SK-N-SH (cell line): ENCODE results near the gene MAPK11.

Source experiments
- EZH2phosphoT487 ChIP-seq: fragments of 200-600 bp; sonication (generic); IDR thresholded peaks from 2 replicates; pipeline ENCODE4 v1.6.1; 2017; ENCODE audit warnings: low read depth, mixed run types, mild to moderate bottlenecking, antibody characterized with exemption, moderate library complexity, borderline replicate concordance
- FOXJ3 ChIP-seq: sonication (generic); formaldehyde crosslinking; IDR thresholded peaks from 2 replicates; pipeline ENCODE4 v1.5.1; 2020; ENCODE audit warnings: mild to moderate bottlenecking, missing genetic modification reagents
- GABPA ChIP-seq: IDR thresholded peaks from 2 replicates; pipeline ENCODE4 v1.4.0; 2012; ENCODE audit warnings: low read depth, mild to moderate bottlenecking
- MAX ChIP-seq: IDR thresholded peaks from 2 replicates; pipeline ENCODE4 v1.4.0; 2012; ENCODE audit warnings: low read depth
- MXI1 ChIP-seq: IDR thresholded peaks from 2 replicates; pipeline ENCODE4 v1.6.1; 2012; ENCODE audit warnings: mild to moderate bottlenecking, low read depth, low read length, improper control_type of control experiment
- POLR2AphosphoS5 ChIP-seq: IDR thresholded peaks from 2 replicates; pipeline ENCODE4 v1.6.1; 2012; ENCODE audit warnings: low read depth, low read length
- RFX5 ChIP-seq: IDR thresholded peaks from 2 replicates; pipeline ENCODE4 v1.6.1; 2012; ENCODE audit warnings: mild to moderate bottlenecking, improper control_type of control experiment, low read length
- SIN3A ChIP-seq: IDR thresholded peaks from 2 replicates; pipeline ENCODE4 v1.6.1; 2012; ENCODE audit warnings: low read depth, mild to moderate bottlenecking, low read length, moderate library complexity, borderline replicate concordance
- TAF1 ChIP-seq: IDR thresholded peaks from 2 replicates; pipeline ENCODE4 v1.6.1; 2012; ENCODE audit warnings: low read depth, mild to moderate bottlenecking, low read length, moderate library complexity, borderline replicate concordance
- TF ChIP-seq, protein P1 (sequence below): fragments of 200-600 bp; sonication (generic); IDR thresholded peaks from 2 replicates; pipeline ENCODE4 v1.6.1; 2017; ENCODE audit warnings: antibody characterized with exemption, mild to moderate bottlenecking, moderate library complexity
- TF ChIP-seq, protein P2 (sequence below): IDR thresholded peaks from 2 replicates; pipeline ENCODE4 v1.4.0; 2012; ENCODE audit warnings: low read depth, borderline replicate concordance

DNA sequence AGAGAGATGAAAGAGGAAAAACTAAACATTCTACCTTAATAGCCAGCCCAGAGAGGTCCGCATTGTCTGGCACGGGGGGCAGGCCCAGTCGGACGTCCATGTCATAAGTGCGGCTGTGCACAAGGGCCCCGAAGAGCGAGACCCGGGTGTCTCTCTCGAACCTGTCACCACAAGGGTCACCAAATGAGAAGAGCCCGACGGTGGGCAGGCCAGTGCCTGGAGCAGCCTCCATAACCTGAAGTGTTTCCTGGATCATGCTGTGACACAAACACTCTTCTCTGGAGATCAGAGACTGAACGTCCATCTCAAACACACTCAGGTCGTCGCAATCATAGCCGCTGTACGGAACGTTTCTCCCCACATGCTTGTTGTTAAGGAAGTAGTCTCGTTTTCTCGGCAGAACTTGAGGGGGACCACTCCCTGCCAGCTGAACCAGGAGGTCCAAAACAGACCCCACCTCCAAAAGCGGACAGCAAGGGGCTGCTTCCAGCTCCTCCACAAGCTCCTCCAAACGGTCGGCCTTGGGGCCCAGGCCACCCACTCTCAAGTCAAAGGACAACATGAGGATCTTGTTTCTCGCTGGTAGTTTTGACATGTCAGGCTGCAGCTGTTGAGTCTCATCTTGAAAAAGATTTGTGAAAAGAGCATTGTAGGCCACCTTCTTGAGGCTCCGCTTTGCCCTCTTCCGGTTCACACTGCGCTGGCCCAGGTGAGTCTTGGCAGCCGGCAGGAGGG is 26.3 kb downstream of the MAPK11 start:
- TF ChIP-seq RFX5 (no peak), GABPA (no peak), POLR2AphosphoS5 (no peak), FOXJ3 (CRISPR knock-in tag) (no peak), MXI1 (no peak), SIN3A (no peak), EZH2phosphoT487 (no peak), MAX (no peak), TAF1 (no peak)
- TF ChIP-seq, protein P1, sequence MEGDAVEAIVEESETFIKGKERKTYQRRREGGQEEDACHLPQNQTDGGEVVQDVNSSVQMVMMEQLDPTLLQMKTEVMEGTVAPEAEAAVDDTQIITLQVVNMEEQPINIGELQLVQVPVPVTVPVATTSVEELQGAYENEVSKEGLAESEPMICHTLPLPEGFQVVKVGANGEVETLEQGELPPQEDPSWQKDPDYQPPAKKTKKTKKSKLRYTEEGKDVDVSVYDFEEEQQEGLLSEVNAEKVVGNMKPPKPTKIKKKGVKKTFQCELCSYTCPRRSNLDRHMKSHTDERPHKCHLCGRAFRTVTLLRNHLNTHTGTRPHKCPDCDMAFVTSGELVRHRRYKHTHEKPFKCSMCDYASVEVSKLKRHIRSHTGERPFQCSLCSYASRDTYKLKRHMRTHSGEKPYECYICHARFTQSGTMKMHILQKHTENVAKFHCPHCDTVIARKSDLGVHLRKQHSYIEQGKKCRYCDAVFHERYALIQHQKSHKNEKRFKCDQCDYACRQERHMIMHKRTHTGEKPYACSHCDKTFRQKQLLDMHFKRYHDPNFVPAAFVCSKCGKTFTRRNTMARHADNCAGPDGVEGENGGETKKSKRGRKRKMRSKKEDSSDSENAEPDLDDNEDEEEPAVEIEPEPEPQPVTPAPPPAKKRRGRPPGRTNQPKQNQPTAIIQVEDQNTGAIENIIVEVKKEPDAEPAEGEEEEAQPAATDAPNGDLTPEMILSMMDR = no peak
- TF ChIP-seq, protein P2, sequence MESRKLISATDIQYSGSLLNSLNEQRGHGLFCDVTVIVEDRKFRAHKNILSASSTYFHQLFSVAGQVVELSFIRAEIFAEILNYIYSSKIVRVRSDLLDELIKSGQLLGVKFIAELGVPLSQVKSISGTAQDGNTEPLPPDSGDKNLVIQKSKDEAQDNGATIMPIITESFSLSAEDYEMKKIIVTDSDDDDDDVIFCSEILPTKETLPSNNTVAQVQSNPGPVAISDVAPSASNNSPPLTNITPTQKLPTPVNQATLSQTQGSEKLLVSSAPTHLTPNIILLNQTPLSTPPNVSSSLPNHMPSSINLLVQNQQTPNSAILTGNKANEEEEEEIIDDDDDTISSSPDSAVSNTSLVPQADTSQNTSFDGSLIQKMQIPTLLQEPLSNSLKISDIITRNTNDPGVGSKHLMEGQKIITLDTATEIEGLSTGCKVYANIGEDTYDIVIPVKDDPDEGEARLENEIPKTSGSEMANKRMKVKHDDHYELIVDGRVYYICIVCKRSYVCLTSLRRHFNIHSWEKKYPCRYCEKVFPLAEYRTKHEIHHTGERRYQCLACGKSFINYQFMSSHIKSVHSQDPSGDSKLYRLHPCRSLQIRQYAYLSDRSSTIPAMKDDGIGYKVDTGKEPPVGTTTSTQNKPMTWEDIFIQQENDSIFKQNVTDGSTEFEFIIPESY = no peak
